Mesodermal cell (in vitro differentiated cells): ENCODE measurements around the gene PVALB.

Experiments used
- H3K27ac ChIP-seq: 2 replicates; pipeline ENCODE4 v1.7.0; 2013; ENCODE audit warnings: mild to moderate bottlenecking, low read depth, low read length, moderate library complexity; ENCODE audit not compliant: severe bottlenecking
- H3K36me3 ChIP-seq: 2 replicates; pipeline ENCODE4 v1.7.1; 2013; ENCODE audit warnings: mild to moderate bottlenecking, low read length, moderate library complexity; ENCODE audit not compliant: control insufficient read depth, insufficient read depth
- H3K4me1 ChIP-seq: one replicate; pipeline ENCODE4 v1.7.1; 2013; ENCODE audit warnings: mild to moderate bottlenecking, low read length; ENCODE audit not compliant: insufficient read depth, control insufficient read depth, poor library complexity, severe bottlenecking
- H3K4me3 ChIP-seq: 2 replicates; pipeline ENCODE4 v1.7.0; 2013; ENCODE audit warnings: low read length, control low read depth, mild to moderate bottlenecking; ENCODE audit not compliant: insufficient read depth, poor library complexity, severe bottlenecking; ENCODE audit errors: extremely low read depth
- H3K9me3 ChIP-seq: 2 replicates; pipeline ENCODE4 v1.7.1; 2013; ENCODE audit warnings: mild to moderate bottlenecking, low read length, moderate library complexity; ENCODE audit not compliant: control insufficient read depth
- WGBS, 2 experiments: methylation state at CpG; one replicate each; pipeline ENCODE4 v1.1.5; 2013; ENCODE audit warnings: missing lambda C conversion rate in 2 of 2; ENCODE audit not compliant: insufficient coverage in 2 of 2; 5-methylcytosine and 5-hydroxymethylcytosine counted together

The PVALB gene

DNA sequence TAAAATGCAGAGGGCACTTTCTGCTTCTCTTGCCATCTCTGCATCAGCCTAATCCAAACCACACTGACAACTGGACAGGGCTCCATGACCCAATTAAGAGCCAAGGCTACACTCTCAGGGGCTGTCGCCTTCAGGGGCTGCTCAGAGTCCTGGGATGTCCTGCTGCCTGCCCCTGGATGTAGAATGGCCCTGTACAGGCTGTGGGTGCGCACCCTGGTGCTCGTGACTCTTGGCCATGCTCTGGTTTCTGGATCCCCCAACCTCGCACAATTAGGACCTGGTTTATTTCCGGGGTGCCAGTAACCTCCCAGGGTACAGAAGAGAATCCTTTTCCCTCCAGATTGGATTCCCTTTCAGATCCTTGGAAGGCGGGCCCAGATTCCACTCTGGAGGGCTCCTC, 52.2 kb downstream of the PVALB start:
- WGBS, 2 experiments = 93 to 95% methylated on average over 3 to 5 of the region's 6 CpGs
- no peak overlapping the region for H3K4me3 ChIP-seq
- H3K27ac ChIP-seq = no peak overlapping the region
- H3K36me3 ChIP-seq = peaks cover 26% of the 10 kb centered on the region
- no peaks in the 10 kb centered on the region for H3K4me1 ChIP-seq
- no peaks in the 10 kb centered on the region for H3K9me3 ChIP-seq

DNA sequence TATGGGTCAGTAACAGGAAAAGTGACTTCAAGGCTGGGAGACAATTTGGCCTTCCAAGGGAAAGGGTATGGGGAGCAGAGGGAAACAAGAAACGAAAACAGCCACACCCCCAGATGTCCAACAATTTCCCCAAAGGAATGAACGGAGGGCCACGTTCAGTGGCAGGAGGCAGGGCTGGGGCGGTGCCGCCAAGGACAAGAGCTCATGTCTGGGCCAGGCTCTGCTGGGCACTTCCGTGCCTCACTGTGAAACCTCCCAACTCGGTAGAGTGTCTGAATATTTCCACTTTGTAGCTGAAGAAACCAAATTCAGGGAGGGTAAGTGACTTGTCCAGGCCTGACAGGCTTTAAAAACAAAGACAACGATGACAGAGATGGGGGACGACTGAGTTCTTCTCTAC, 52.8 kb downstream of the PVALB start:
- Histone ChIP-seq H3K27ac (no peak overlapping the region), H3K4me3 (no peak overlapping the region), H3K9me3 (no peaks in the 10 kb centered on the region), H3K4me1 (no peaks in the 10 kb centered on the region), H3K36me3 (peaks cover 26% of the 10 kb centered on the region)
- 92 to 94% methylated on average over 9 of the region's 9 CpGs for WGBS, 2 experiments

GRCh38 chr22:36763576-36763975, 53.3 kb downstream of the PVALB start:
- peaks cover 26% of the 10 kb centered on the region for H3K36me3 ChIP-seq
- H3K27ac ChIP-seq = no peak overlapping the region
- H3K4me3 ChIP-seq = no peak overlapping the region
- 88 to 99% methylated on average over 5 of the region's 8 CpGs for WGBS, 2 experiments
- H3K9me3 ChIP-seq = no peaks in the 10 kb centered on the region
- H3K4me1 ChIP-seq = no peaks in the 10 kb centered on the region

DNA sequence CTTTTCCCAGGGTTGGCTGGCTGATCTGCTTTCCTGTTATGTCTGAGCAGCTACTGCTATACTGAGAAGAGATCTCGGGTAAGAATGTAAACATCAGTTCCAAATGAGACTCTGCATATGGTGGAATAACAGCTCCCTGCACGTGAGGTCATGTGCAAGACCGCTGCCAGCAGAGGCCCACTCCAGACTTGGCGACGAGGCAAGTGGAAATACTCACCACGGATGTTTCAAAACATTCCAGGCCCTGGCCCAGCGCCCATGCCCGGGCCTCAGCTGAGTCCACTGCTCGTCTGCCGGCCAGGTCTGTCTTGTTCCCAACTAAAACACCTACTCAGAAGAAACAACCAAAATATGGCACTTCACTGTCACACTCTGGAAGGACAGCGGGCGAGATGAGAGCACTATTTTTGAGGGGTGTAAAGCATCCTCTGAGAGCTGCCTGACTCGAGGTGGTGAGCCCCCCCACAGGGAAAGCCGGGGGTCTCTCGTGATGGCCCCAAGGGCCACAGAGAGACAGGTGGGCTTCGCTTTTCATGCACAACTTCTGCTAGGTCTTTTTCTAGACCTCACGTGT, 54.1 kb downstream of the PVALB start:
- Histone ChIP-seq H3K9me3 (no peaks in the 10 kb centered on the region), H3K36me3 (peaks cover 26% of the 10 kb centered on the region), H3K4me1 (no peaks in the 10 kb centered on the region), H3K27ac (no peak overlapping the region), H3K4me3 (no peak overlapping the region)
- 90 to 94% methylated on average over 16 to 17 of the region's 17 CpGs for WGBS, 2 experiments

- Histone ChIP-seq H3K36me3 (peaks cover 20% of the 10 kb centered on the region), H3K4me1 (no peaks in the 10 kb centered on the region), H3K4me3 (no peak overlapping the region), H3K27ac (no peak overlapping the region), H3K9me3 (no peaks in the 10 kb centered on the region)
- 92 to 95% methylated on average over 8 to 10 of the region's 10 CpGs for WGBS, 2 experiments
Observed at GRCh38 chr22:36761553-36762240, 55.1 kb downstream of the PVALB start.

GRCh38 chr22:36760786-36761185, 56.0 kb downstream of the PVALB start:
- no peaks in the 10 kb centered on the region for H3K4me1 ChIP-seq
- whole genome bisulfite sequencing, 2 experiments = 93 to 98% methylated on average over 6 to 9 of the region's 11 CpGs
- no peak overlapping the region for H3K27ac ChIP-seq
- no peaks in the 10 kb centered on the region for H3K9me3 ChIP-seq
- H3K4me3 ChIP-seq = no peak overlapping the region
- H3K36me3 ChIP-seq = peaks cover 19% of the 10 kb centered on the region

DNA sequence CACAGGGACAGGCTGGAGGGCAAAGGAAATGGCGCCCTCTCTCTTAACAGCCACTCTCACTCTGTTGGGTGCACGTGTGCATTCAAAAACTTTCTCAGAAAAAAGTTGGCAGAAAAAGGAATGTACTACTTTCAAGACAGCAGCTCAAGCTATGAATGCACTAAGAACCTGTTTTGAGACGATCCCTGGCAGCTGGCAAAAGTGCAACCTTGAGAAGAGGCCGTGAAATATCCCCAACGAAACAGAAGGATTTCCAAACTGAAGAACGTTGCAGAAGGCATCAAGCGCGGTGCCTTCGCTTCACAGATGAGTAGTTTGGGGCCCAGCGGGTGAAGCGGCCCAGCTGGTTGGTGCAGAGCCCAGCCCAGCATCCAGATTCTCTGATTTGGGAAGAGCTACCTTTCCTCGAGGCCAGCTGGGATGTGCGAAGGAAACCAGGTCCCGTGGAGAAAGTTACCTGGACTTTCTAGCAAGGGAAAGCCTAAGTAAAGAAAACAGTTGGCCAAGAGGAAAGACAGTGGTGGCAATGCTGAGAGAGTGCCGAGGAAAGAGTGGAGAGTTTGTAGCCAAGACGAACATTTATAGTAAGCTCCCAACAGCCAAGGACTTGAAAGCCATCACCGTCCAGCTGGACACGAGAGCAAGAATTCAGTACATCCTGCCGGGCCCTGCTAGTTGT, 57.2 kb downstream of the PVALB start:
- no peaks in the 10 kb centered on the region for H3K9me3 ChIP-seq
- H3K4me1 ChIP-seq = no peaks in the 10 kb centered on the region
- H3K27ac ChIP-seq = no peak overlapping the region
- peaks cover 12% of the 10 kb centered on the region for H3K36me3 ChIP-seq
- no peak overlapping the region for H3K4me3 ChIP-seq
- 94% methylated on average over 17 to 19 of the region's 19 CpGs for WGBS, 2 experiments

DNA sequence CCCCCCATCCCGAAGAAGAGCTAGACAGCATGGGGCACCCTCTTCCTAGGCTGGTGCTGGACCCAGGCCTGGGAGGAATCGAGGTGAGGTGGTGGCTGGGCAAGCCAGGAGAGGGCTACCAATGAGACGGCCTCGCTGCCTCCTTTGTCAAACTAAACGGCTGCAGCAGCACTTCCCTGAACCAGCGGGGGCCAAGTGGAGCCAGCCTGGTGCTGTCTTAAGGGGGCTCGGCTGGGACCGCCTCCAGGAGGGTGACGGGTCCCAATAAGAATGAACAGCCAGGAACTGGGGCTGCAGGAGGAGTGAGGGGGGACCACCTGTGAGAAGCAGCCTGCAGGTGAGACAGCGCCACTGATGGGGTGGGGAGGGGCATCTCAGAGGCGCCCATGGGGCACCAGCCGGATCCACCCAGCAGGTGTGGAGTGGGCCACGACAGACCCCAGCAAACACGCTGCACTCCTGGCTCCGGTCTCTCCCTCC, 58.0 kb downstream of the PVALB start:
- WGBS, 2 experiments = 87 to 91% methylated on average over 14 to 15 of the region's 15 CpGs
- H3K4me1 ChIP-seq = no peaks in the 10 kb centered on the region
- H3K9me3 ChIP-seq = no peaks in the 10 kb centered on the region
- H3K4me3 ChIP-seq = no peak overlapping the region
- H3K27ac ChIP-seq = no peak overlapping the region
- peaks cover 11% of the 10 kb centered on the region for H3K36me3 ChIP-seq

- H3K4me3 ChIP-seq = no peak overlapping the region
- 66 to 72% methylated on average over 16 of the region's 19 CpGs for WGBS, 2 experiments
- H3K36me3 ChIP-seq = peaks cover under 1% of the 10 kb centered on the region
- H3K4me1 ChIP-seq = no peaks in the 10 kb centered on the region
- H3K27ac ChIP-seq = no peak overlapping the region
- no peaks in the 10 kb centered on the region for H3K9me3 ChIP-seq
Observed at GRCh38 chr22:36757668-36758211, 59.1 kb downstream of the PVALB start.

DNA sequence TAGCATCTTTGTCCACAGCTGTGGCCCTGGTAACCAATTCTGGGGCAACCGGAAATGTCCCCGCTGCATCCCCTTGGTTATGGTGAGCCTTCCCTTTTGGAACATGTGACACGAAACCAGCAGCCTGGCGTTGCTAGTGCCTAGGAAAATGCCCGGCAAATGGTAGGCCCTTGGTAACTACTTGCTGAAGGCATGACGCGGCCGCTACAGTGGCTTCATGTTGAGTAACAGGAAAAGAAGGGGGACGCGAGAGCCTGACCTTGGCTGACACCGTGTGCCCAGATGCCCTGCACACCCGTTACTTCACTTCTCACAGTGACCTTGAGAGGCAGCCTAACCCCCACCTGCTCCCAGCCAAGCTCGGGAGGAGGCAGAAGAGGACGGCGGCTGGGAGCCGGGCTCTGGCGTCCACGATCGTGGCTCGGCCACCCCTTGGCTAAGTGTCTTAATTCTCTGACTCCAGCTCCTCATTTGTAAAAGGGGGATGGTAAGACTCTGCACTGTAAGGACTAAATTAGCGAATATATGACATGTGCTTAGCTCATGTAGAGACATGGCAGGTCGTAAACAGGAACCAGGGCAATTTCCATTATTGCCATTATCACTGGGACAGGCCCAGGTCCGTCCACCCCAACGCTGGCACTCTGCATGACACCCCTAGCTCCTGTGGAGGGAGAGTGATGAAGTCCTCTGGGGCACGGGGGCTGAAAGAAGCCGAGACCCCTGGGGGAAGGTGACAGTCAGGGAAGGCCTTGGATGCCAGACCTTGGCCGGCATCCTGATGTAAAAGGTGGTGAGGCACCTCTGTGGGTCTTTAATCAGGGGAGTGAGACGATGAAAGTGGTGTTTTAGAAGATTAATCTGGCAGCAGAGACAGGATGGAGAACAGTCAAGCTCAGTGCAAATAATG, 59.8 kb downstream of the PVALB start:
- WGBS, 2 experiments = 85% methylated on average over 15 of the region's 28 CpGs
- Histone ChIP-seq H3K4me1 (no peaks in the 10 kb centered on the region), H3K9me3 (no peaks in the 10 kb centered on the region), H3K27ac (no peak overlapping the region), H3K36me3 (no peaks in the 10 kb centered on the region), H3K4me3 (no peak overlapping the region)
